Hematopoietic multipotent progenitor cell (in vitro differentiated cells): ENCODE measurements around the gene SYNPO2. TPM values are rescaled to one million over a fixed set of nuclear protein-coding genes. Genes with fewer than 3 reads are reported as not detected.

Experiments used
- DNase-seq, 3 donors: peaks; one replicate each; pipeline ENCODE4 v3.0.0-alpha.2; 2011 to 2015; ENCODE audit warnings: low read depth in 2 of 3, low spot score in 2 of 3
- total RNA-seq: library from RNA; depleted of rRNA; stranded (reverse); fragments of >200 nt; gene quantifications from one replicate; pipeline ENCODE4 v1.2.3, GENCODE V29; 2012

SYNPO2 gene, protein sequence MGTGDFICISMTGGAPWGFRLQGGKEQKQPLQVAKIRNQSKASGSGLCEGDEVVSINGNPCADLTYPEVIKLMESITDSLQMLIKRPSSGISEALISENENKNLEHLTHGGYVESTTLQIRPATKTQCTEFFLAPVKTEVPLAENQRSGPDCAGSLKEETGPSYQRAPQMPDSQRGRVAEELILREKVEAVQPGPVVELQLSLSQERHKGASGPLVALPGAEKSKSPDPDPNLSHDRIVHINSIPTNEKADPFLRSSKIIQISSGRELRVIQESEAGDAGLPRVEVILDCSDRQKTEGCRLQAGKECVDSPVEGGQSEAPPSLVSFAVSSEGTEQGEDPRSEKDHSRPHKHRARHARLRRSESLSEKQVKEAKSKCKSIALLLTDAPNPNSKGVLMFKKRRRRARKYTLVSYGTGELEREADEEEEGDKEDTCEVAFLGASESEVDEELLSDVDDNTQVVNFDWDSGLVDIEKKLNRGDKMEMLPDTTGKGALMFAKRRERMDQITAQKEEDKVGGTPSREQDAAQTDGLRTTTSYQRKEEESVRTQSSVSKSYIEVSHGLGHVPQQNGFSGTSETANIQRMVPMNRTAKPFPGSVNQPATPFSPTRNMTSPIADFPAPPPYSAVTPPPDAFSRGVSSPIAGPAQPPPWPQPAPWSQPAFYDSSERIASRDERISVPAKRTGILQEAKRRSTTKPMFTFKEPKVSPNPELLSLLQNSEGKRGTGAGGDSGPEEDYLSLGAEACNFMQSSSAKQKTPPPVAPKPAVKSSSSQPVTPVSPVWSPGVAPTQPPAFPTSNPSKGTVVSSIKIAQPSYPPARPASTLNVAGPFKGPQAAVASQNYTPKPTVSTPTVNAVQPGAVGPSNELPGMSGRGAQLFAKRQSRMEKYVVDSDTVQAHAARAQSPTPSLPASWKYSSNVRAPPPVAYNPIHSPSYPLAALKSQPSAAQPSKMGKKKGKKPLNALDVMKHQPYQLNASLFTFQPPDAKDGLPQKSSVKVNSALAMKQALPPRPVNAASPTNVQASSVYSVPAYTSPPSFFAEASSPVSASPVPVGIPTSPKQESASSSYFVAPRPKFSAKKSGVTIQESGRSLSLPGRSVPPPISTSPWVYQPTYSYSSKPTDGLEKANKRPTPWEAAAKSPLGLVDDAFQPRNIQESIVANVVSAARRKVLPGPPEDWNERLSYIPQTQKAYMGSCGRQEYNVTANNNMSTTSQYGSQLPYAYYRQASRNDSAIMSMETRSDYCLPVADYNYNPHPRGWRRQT
- 0.27 TPM for total RNA-seq

DNA sequence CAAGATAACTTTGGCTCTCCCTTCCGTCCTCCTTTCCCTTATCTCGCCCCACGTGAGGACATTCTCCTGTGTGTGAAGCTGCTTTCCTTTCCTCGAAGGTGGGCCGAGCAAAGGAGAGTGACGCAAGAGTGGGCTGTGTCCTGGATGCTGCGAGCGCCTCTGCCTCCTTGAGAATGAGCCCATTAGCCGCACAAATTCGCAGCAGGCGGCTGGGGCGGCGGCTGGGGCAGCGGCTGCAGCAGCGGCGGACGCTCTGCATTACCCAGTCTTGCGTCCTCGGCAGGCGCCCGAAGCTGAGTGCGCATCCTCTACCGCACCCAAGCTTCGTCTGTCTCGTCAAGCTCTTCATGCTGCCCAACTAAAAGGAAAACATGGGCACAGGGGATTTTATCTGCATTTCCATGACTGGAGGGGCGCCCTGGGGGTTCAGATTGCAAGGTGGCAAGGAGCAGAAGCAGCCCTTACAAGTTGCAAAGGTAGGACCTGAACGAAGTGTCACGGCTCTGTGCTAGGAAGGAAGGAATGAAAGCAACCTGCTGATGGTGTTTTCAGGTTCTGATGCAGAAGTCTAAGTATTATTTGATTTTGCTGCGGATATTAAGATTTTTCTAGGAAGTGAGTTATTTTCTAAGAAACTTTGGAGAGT is at the start of gene SYNPO2:
Gene SYNPO2 (plus strand): TSS at position 189 of the 646 bp plus-strand sequence. CDS start 183 bp downstream, at position 372.
- DNase-seq = peak in 2 of 3 donors; percentile 31 to 55

DNA sequence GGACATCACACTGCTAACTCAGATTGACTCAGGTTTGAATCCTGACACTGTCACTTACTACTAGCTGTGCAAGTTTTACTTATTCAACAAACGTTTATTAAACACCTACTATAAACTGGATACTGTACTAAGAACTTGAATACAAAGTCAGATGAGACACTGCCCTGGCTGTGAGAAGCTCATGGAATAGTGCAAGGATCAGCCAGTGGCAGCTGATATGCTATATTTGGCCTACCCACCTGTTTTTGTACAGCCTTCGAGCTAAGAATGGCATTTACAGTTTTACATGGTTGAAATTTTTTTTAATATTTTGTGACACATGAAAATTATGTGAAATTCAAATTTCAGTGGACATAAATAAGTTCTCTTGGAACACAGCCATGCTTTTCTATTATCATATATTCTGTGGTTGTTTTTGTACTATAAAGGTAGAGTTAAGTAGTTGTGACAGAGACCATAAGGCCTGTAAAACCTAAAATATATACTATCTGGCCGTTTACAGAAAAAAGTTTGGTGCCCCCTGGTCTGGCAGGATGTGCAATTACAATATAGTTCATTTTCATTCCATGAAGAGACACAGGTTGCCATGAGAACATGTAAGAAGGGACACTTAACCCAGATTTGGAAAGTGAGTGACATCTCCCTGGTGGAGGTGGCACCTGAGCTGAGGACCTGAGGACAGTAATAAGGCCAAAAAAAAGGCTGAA is 49.3 kb upstream of the SYNPO2 start:
- no peak for DNase-seq

DNA sequence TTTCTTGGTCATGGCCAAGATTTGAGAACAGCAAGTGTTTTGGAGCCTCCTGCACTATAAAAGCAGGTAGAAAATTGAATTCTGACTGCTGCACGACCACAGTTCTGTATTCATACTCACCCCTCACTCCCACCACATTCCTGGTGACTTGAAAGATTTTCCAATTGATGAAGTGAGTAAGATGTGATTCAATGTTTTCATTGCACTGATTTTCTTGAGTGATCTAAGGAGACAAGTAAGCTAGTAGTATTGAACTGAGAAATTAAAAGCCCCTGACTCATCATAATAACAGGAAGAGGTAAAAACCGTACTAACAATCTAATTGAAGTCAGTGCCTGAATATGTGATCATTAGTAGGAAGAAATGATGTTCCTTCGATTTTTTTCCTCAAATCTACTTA is 46.6 kb upstream of the SYNPO2 start:
- DNase-seq = no peak

DNA sequence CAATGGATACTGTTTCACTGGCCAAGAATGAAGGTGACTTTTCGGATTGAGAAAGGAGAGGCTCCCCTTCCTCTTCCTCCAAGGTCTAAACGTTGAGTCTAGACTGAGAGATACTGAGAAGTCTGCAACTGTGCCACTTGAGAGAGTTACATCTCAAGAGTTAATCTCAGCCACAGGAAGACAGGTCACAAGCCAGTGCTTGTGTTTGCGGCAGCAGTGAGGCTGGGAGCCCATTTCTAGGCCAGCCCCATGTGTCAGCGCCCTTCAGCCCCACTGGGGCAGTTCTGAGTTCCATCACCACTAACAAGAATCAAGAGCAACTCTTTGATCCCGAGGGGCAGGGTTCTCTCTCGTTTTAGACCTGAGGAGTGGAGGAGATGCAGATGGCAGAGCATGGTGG is 45.4 kb upstream of the SYNPO2 start:
- no peak for DNase-seq

DNA sequence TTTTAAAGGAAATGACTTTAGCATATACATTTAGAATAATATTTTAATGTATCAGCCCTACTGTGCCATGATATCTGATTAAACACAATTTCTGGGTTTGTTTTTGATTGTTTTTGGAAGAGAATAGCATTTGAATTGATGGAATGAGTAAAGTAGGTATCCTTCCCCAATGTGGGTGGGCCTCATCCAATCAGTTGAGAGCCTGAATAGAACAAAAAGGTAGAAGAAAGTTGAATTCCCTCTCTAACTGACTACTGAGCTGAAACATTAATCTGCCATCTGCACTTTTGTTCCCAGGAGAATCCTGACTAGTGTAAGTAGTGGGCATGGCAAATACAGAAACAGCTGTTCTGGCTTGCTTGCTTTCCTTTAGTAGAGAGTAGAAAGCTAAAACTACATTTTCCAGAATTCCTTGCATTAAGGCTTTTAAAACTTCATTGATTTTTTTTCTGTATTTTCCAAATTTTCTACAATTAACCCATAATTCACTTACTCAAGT is 43.1 kb upstream of the SYNPO2 start:
- no peak for DNase-seq

DNA sequence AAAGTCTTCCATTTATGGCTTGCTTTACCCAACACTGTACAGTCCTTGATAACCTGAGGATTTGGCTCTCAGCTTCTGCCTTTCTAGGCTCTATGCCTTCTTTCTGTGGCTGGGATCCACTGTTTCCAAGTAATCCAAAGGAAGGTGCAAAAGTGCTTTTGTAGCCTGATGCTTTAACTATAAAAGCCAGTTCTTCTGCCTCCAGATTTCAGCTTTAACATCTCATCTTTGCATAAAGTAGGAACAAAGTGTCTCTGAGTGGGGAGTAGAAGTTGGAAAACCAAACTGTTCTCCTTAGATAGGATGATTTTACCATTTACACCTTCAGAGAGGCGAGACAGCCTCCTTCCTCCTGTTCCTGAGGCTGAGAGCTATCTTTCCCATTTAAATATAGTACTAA is 41.7 kb upstream of the SYNPO2 start:
- no peak for DNase-seq

DNA sequence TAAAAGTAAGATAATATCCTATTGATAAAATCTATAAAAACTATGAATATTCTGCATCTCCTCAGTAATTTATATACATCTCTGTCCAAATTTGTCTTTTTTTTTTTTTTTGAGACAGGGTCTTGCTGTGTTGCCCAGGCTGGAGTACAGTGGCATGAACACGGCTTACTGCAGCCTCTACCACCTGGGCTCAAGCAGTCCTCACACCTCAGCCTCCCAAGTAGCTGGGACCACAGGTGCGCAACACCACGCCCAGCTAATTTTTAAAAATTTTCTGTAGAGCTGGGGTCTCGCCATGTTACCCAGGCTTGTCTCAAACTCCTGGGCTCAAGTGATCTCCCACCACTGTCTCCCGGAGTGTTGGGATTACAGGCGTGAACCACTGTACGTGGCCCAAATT is 40.4 kb upstream of the SYNPO2 start:
- DNase-seq = no peak

DNA sequence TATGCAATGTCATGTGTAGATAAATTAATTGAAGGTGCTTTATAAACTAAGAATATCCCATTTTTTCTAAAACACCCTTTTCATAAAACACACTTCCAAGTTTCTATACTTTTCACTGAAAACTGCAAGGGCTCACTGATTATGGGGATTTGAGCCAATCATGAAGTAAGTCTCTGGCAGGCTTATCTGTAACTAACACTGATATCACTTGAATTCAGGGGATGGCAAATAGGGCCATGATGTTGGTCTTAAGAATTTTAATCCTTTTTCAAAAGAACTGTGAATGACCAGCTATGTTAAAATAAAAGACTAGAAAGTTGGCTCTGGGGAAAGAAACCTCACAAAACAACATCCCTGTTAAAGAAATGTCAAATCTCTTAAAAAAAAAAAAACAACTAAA is 39.8 kb upstream of the SYNPO2 start:
- no peak for DNase-seq

DNA sequence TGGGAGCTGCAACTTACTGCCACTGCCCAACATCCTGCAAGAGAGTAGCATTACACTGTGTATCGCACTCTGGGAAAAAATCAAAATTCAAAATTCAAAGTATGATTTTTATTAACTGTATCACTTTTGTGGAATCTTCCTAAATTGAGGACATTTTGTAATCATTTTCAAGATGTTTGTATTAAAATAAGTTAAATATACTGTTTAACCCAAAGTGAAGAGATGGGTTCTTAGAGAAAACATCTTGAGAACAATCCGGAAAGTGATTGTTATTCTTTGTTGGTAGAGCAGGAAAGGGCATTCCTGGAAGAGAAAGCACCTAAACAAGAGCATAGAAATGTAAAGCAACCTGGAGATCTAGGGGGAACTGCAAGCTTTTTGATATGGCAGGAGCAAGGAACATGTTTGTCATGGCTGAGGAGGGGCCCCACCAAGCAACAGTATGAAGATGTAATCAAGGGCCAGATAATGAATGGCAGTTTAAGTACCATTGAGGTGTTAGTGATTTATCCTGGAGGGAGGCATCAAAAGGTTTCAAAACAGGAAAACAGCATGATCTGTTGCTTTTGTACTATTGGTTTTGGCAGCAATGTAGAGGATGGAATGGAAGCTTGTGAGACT is 38.7 kb upstream of the SYNPO2 start:
- DNase-seq = no peak

DNA sequence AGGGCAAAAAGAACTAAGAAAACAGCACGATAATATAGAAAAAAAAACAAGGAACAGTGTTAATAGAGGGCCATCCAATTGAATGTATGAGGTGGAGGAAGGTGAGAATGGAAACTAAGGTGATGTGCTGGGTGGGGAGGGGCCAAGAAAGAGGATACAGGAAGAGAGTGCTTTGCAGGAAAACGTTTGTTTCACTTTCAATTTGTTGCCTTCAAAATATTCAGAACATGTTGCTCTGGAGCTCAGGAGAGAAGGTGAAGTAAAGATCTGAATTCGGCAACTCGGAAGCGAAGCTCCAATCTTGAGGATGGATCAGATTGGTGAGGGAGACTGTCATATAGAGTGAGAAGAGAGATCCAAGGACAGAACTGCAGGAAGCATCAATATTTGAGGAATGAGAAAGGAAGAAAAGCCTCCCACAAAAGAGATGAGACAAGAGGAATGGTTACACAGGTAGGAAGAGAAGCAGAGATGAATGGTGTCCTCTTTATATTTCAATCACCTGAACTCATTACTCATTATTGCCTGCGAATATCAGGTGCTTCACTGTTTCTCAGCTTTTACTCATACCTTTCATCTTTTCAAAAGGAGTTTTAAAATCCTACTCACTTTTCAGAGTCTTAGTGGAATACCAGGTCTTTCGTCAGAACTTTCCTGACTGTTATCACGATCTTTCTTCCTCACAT is 38.0 kb upstream of the SYNPO2 start:
- DNase-seq = peak; percentile 13 to 61 (median 33)

DNA sequence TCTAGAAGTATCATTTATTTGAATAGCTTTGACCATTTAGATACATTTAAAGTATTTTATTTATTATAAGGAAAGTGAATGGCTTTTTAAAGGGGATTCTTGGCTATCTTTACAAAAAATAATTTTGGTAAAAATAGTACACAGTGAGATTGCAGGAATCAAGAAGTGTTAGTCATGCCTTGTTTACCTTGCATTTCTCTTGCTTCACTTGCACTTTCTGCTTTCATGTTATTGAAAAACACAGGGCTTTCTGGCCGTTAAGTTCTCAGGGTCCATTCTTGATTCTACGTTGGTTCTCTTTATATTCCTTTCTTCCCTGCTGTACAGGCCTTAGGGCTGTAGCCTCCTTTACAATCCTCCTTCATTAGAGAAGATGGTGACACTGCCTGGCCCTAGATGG is 30.9 kb upstream of the SYNPO2 start:
- no peak for DNase-seq

DNA sequence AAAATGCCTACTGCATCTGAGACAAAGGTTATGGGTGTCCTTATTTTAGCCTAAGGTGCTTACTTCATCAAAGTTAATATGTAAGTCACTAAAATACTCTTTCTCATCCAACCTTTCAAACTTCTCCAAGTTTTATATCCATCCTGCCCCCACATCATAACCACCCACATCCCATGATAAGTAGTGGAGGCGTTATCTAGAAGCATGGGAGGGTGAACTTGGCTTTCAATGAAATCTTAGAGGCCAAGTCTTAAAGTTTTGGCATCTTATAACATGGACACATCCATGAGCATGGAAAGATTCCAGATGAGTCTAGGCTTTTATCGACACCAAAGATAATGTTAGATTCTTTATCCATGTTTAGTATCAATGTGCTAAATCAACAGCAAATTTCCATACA is 29.9 kb upstream of the SYNPO2 start:
- no peak for DNase-seq

DNA sequence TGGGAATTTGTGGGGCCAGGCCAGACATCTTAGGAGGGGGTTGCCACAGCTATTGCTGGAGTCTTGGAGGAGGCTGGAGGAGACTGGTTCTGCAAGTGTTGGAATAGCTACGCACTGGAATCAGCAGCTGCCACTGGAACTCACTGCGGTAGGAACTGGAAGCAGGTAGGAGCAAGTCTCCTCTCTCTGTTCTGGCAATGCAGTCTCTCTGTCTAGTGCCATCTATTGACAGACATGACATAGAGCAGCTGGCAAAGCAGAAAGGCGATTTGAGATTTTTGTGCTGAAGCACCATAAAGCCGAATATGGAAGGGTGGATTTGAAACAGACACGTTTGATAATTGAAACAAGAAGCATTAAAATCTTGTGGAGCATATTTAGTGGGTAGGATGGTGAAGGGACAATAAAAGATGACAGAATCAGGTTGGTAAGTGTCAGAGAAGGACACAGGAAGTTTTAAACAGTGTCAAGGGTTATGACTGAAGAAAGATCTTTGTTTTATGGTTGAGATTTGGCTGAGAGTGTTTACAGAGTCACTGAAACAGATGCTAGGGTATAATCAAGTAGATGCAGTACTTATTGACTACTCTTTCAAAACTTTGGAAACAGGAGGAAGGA is 23.5 kb upstream of the SYNPO2 start:
- peak in 2 of 3 donors; percentile 31 to 52 for DNase-seq

DNA sequence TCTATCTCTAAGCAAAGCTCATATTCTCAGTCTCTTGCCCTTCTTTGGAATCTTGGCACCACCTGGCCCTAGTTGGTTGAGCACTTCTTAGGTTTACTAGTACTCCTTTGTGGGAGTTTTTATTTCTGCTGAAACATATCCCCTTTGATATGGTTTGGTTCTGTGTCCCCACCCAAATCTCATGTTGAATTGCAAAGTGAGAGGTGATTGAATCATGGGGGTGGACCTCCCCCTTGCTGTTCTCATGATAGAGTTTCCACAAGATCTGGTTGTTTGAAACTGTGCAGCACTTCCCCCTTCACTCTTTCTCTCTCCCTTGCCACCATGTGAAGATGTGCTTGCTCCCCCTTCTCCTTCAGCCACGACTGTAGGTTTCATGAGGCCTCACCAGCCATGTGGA is 22.2 kb upstream of the SYNPO2 start:
- DNase-seq = no peak

DNA sequence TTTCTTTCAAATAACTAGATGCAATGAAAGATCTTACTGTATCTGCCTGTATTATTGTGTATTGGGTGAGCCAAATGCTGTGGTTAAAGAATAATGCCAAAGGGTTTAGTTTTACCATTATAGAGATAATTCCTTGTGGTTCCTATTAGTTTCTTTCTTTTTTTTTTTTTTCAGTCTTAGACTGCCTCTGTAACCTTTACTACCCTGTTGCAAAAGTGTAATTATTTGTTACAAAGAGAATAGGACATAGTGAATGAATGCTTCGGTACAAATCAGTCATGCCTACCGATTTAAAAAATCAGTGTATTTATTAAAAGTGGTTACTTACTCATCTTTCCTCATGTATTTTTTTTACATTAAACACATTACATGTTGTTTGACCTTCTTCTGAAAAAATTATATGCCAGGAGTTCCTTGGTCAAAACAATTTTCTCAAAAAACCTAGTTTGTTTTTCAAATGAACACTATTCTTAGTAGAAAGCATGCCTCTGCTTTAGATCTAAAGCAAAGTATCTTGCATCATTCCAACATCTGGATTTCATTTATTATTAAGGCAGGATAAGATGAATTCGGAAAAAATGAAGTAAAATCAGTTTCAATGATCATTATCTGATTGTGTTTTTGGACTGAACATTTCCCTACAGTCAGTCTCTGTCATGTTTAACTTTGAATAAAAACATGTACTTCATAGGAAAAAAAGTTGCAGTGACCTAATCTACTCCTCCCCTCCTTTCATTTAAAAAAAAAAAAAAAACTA is 21.2 kb upstream of the SYNPO2 start:
- no peak for DNase-seq

DNA sequence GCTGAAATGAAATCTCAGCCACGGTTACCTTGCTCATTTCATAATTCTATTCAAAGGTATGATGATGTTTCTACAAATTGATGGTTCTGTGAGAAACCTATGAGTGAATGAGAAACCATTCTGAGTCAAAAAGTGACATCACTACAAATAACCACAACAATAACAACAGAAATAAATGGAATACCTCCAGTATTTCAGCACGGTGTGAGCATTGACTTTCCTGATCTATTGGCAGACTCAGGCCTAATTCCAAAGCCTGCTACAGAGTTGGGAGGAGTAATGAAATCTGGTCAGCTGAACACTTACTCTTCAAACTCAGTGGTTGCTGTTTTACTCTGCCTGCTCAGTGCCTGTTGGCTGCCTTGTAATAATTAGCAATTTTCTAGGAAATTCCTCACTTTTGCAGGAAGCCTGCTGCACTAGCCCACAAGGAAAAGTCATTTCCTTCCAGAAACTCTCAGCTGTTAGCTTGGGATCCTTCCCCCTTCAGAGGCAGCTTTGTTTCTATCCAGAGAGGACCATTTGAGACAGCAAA is 18.8 kb upstream of the SYNPO2 start:
- DNase-seq = no peak

DNA sequence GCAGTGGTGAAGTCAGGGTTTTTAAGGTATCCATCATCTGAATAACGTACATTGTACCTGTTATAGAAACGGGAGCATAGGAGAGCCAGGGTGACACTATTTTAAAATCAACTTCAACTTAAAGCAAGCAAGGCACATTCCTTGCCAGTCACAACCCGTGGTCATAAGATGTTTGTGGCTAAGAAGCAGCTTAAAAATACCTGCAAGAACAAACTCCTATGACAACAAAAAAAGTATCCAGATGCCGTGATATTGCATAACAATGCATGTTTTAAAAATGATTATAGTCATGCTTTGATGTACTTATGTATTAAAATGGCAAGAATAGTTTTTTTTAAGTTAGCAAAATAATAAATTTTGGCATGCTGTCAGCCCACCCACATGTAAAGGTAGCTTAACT is 16.5 kb upstream of the SYNPO2 start:
- DNase-seq = no peak
